Endodermal cell (in vitro differentiated cells): ENCODE results near the gene ATXN2. TPM values are rescaled to one million over a fixed set of nuclear protein-coding genes. Genes with fewer than 3 reads are reported as not detected.

ENCODE experiments used
- DNase-seq: peaks from one replicate; pipeline ENCODE4 v3.0.0-alpha.2; 2017
- H3K27ac ChIP-seq: 2 replicates; pipeline ENCODE4 v1.5.1; 2013; ENCODE audit warnings: mild to moderate bottlenecking, low read depth, low read length, moderate library complexity
- H3K27me3 ChIP-seq: 2 replicates; pipeline ENCODE4 v1.6.1; 2013; ENCODE audit warnings: mild to moderate bottlenecking, low read length, moderate library complexity; ENCODE audit not compliant: insufficient read depth, control insufficient read depth, poor library complexity, severe bottlenecking
- H3K36me3 ChIP-seq: 2 replicates; pipeline ENCODE4 v1.7.0; 2013; ENCODE audit warnings: mild to moderate bottlenecking, low read length, moderate library complexity; ENCODE audit not compliant: control insufficient read depth, insufficient read depth
- H3K4me1 ChIP-seq: one replicate; pipeline ENCODE4 v1.7.0; 2013; ENCODE audit warnings: low read length; ENCODE audit not compliant: control insufficient read depth, insufficient read depth
- H3K4me3 ChIP-seq: 2 replicates; pipeline ENCODE4 v1.5.1; 2013; ENCODE audit warnings: mild to moderate bottlenecking, low read length, moderate library complexity
- H3K9ac ChIP-seq: 2 replicates; pipeline ENCODE4 v1.6.1; 2013; ENCODE audit warnings: mild to moderate bottlenecking, low read length, moderate library complexity; ENCODE audit not compliant: poor library complexity, severe bottlenecking; ENCODE audit errors: extremely low read depth
- H3K9me3 ChIP-seq: 2 replicates; pipeline ENCODE4 v1.6.1; 2013; ENCODE audit warnings: mild to moderate bottlenecking, low read length, moderate library complexity; ENCODE audit not compliant: control insufficient read depth
- H3K27ac Mint-ChIP-seq: 2 replicates; pipeline ENCODE4 v1.8.0; 2020; ENCODE audit warnings: mixed read lengths
- H3K27me3 Mint-ChIP-seq: 2 replicates; pipeline ENCODE4 v1.8.0; 2021; ENCODE audit warnings: mild to moderate bottlenecking, mixed read lengths; ENCODE audit not compliant: insufficient read depth
- H3K36me3 Mint-ChIP-seq: 2 replicates; pipeline ENCODE4 v1.8.0; 2020; ENCODE audit warnings: low read depth, mixed read lengths
- H3K4me1 Mint-ChIP-seq: 2 replicates; pipeline ENCODE4 v1.8.0; 2020; ENCODE audit warnings: mixed read lengths
- H3K4me3 Mint-ChIP-seq: 2 replicates; pipeline ENCODE4 v1.8.0; 2020; ENCODE audit warnings: mild to moderate bottlenecking, moderate library complexity, mixed read lengths
- H3K9me3 Mint-ChIP-seq: 2 replicates; pipeline ENCODE4 v1.8.0; 2020; ENCODE audit warnings: mild to moderate bottlenecking, mixed read lengths
- WGBS, 2 experiments: methylation state at CpG; one replicate each; pipeline versions ENCODE4 v1.1.5 to v1.1.7; 2013; ENCODE audit warnings: missing lambda C conversion rate in 2 of 2, mixed read lengths in 1 of 2; ENCODE audit not compliant: insufficient coverage in 1 of 2, insufficient read length in 1 of 2; 5-methylcytosine and 5-hydroxymethylcytosine counted together
- total RNA-seq, 2 donors: library from RNA; stranded (reverse); fragmentation: NEBNext Ultra II Directional in 1 of 2; extraction: Animal tissue kit (Norgen Biotek cat#: 25700) in 1 of 2; gene quantifications; 2 replicates in 1 of 2; 3 replicates in 1 of 2; pipeline ENCODE4 v1.2.1, GENCODE V29; 2021
- TF ChIP-seq, protein P1 (sequence below): fragments of 200-600 bp; sonication (generic); conservative IDR thresholded peaks from 2 replicates; pipeline ENCODE4 v1.5.0; 2021; ENCODE audit warnings: antibody characterized with exemption, mild to moderate bottlenecking

Gene ATXN2
- total RNA-seq, 2 donors from 2014 or later, result 85.7 to 87.3 TPM

DNA sequence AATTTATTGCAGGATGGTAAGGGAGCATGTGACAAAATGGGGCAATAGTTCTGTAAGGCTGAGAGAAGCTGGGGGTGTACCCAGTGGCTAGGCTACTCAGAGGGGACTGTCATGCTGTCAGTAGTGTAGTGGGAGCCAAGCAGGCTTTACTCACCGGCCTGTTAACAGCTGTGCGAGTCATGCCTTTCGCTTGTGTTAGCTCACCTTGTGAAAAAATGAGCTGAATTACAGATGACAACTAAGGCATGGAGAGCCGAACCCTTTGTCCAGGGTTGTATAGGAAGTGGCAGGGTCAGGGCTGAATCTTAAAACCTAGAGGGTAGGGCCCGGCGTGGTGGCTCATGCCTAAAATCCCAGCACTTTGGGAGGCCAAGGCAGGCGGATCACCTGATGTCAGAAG is 155.5 kb downstream of the ATXN2 start:
- H3K9ac ChIP-seq, result no peak overlapping the region
- H3K27ac Mint-ChIP-seq, result peak overlapping the region; percentile 71
- peak; percentile 45 for DNase-seq
- peaks cover 4% of the 10 kb centered on the region for H3K4me1 ChIP-seq
- H3K4me3 ChIP-seq, result no peak overlapping the region
- no peak overlapping the region for H3K4me3 Mint-ChIP-seq
- TF ChIP-seq, protein P1, sequence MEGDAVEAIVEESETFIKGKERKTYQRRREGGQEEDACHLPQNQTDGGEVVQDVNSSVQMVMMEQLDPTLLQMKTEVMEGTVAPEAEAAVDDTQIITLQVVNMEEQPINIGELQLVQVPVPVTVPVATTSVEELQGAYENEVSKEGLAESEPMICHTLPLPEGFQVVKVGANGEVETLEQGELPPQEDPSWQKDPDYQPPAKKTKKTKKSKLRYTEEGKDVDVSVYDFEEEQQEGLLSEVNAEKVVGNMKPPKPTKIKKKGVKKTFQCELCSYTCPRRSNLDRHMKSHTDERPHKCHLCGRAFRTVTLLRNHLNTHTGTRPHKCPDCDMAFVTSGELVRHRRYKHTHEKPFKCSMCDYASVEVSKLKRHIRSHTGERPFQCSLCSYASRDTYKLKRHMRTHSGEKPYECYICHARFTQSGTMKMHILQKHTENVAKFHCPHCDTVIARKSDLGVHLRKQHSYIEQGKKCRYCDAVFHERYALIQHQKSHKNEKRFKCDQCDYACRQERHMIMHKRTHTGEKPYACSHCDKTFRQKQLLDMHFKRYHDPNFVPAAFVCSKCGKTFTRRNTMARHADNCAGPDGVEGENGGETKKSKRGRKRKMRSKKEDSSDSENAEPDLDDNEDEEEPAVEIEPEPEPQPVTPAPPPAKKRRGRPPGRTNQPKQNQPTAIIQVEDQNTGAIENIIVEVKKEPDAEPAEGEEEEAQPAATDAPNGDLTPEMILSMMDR, result no peak
- H3K27ac ChIP-seq, result no peak overlapping the region
- no peaks in the 10 kb centered on the region for H3K9me3 ChIP-seq
- no peaks in the 10 kb centered on the region for H3K9me3 Mint-ChIP-seq
- peaks cover 29% of the 10 kb centered on the region for H3K36me3 ChIP-seq
- no peaks in the 10 kb centered on the region for H3K27me3 ChIP-seq
- peaks cover 18% of the 10 kb centered on the region for H3K4me1 Mint-ChIP-seq
- no peaks in the 10 kb centered on the region for H3K27me3 Mint-ChIP-seq
- 92 to 98% methylated on average over 6 to 7 of the region's 7 CpGs for WGBS, 2 experiments
- H3K36me3 Mint-ChIP-seq, result peaks cover 63% of the 10 kb centered on the region

DNA sequence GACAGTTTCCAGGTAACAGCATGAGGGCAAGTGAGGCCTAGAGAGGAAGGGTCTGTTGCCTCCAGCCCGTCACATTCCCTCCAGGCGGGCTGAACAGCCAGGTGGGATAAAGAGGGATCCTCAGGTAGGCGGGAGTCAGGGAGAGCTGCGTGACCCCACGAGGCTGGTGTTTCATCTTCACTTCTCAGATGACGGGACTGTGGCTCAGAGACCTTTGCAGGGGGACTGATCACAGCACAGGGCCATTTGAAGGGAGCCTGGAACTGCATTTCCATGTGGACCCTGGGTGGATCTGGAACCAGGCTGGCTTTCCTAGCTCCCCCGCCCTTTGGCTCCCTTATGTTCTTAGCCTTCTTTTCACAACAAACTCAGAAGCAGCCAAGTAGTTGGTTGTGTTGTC is 156.0 kb downstream of the ATXN2 start:
- Histone ChIP-seq H3K9me3 (no peaks in the 10 kb centered on the region), H3K9ac (no peak overlapping the region), H3K4me3 (no peak overlapping the region), H3K4me1 (peaks cover 4% of the 10 kb centered on the region), H3K27ac (no peak overlapping the region), H3K27me3 (no peaks in the 10 kb centered on the region), H3K36me3 (peaks cover 25% of the 10 kb centered on the region)
- Mint-ChIP-seq H3K27me3 (no peaks in the 10 kb centered on the region), H3K9me3 (no peaks in the 10 kb centered on the region), H3K27ac (peak overlapping the region; percentile 71), H3K4me1 (peaks cover 22% of the 10 kb centered on the region), H3K4me3 (no peak overlapping the region), H3K36me3 (peaks cover 60% of the 10 kb centered on the region)
- TF ChIP-seq, protein P1, result no peak
- WGBS, 2 experiments, result 94 to 95% methylated on average over 7 of the region's 7 CpGs
- peak; percentile 48 for DNase-seq

DNA sequence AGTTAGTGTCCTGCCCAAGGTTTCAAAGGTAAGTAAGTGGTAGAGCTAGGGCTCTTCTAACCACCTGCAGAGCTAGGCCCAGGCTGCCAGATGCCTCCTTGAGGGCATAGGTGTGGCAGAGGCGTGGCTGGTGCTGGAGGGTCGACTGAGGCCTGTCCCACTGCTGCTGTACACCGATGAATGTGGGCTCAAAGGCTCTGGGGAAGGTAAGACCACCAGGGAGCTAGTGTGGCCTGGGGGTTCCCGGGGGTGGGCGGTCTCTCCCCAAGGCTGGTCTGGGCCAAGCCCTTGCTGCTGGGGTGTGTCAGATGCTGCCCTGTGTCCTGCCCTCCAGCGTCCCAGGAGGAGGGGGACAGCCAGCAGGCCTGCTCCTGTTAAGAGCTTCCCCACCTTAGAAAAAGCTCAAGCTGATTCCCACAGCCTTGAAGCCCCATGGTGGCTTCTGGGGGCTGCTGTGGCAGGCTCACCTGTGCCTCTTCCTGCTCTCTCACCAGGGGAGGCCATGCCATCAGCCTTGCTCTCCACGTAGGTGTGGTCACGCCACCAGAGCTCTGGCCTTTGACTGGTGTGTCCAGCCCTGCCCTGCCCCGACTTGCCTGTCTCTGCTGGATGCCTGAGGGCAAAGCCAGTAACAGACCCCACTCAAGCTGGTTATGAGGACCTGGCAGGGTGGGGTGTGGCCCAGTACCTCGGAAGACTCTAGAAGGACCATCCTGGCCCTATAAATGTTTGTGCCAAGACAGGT is 156.6 kb downstream of the ATXN2 start:
- TF ChIP-seq, protein P1, result no peak
- Histone ChIP-seq H3K27me3 (no peaks in the 10 kb centered on the region), H3K36me3 (peaks cover 19% of the 10 kb centered on the region), H3K9me3 (no peaks in the 10 kb centered on the region), H3K4me1 (peaks cover 4% of the 10 kb centered on the region), H3K27ac (no peak overlapping the region), H3K4me3 (no peak overlapping the region), H3K9ac (no peak overlapping the region)
- Mint-ChIP-seq H3K27me3 (no peaks in the 10 kb centered on the region), H3K36me3 (peaks cover 55% of the 10 kb centered on the region), H3K27ac (peak overlapping the region; percentile 71), H3K4me3 (no peak overlapping the region), H3K9me3 (no peaks in the 10 kb centered on the region), H3K4me1 (peaks cover 22% of the 10 kb centered on the region)
- peak; percentile 53 for DNase-seq
- WGBS, 2 experiments, result 91 to 95% methylated on average over 6 to 10 of the region's 10 CpGs
